NOMO-1 (cell line): ENCODE measurements around the gene PKN2.

ENCODE experiments used
- DNase-seq, 2 experiments: peaks; one replicate each; lab custom pipeline; 2025; ENCODE audit not compliant: unreplicated experiment in 2 of 2; lab: John Stamatoyannopoulos, UW

PKN2 gene

DNA sequence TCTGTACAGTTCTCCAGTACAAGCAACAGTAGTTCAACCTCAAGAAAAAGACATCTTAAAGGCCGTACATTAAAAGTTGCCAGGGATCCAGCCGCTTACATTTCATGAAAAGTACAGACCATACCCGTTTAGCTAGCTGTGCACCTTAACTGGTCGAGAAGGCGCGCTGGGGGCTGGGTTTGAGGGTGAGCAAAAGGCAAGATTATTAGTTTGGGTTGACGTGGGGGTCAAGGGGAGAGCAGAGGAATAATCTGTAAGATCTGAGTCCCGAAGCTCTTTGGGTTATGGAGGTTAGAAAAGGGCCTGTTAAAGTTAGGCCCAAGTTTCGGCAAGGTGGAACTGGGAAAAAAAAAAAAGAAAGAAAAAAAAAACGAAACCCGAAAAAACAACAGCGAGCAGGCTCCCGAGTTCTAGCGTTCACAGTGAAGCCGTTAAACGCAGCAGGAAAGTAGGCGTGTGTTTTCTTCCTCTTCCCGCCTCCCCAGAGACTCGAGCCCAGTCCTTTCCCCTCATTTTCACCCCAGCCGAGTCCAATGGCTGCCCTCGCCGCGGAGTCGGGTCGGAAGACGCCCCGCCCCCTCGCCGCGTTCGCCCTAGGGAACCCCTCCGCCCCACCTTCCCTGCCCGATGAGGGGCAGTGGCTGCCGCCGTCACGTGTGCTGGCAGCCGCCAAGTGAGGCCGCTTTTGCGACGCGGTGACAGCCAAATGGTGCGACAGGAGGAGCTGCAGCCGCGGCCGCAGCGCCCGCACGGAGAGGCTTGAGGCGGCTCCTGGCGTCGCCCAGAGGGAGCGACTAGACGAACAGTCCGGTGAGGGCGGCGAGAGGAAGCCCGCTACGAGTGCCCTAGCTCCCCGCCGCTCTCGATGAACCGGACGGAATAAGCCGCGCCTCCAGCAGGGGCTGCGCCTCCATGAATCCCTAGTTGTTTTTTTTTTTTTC lies at the start of gene PKN2:
TSS of gene PKN2 (plus strand) at position 733 of the 941 bp plus-strand sequence. CDS start 308 bp downstream, outside the sequence.
- peak; percentile 98 for DNase-seq

DNA sequence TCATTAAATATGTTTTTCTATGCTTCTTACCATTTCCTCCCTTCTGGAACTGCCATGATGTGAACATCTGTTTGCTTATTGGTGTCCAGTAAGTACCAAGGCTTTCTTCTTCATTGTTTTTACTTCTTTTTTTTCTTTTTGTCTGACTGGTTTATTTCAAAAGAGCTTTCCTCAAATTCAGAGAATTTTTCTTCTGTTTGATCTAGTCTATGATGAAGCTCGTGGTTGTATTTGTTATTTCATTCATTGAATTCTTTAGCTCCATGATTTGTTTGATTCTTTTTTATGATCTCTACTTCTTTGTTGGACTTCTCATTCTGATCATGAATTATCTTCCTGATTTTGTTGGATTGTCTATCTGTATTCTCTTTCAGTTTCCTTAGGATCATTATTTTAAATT lies 49.5 kb upstream of the PKN2 start:
- no peak for DNase-seq

DNA sequence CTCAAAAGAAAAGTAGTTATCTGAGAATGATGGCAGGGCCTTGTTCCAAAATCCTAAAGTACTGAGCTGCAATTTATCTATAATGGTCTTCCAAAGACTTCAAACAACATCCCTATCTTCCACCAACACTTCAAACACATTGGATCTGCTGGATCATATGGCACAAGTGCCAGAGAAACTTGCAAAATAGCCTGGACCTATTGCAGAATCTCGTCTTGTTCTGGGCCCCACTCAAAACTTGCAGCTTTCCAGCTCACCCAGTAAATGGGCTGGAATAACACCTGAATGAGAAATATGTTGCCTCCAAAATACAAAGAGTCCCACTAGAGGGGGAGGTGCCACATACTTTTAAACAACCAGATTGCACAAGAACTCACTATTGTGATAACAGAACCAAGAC lies 44.0 kb upstream of the PKN2 start:
- DNase-seq, result no peak

DNA sequence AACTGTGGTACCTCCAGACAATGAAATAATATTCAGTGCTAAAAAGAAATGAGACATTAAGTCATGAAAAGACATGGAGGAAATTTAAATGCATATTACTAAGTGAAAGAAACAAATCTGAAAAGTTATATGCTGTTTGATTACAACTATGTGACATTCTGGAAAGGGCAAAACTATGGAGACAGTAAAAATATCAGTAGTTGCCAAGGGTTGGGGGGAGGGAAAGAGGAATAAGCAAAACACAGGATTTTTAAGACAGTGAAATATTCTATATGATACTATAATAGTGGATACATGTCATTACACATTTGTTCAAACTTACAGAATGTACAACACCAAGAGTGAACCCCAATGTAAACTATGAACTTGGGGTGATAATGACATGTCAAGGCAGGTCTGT lies 38.2 kb upstream of the PKN2 start:
- no peak for DNase-seq

DNA sequence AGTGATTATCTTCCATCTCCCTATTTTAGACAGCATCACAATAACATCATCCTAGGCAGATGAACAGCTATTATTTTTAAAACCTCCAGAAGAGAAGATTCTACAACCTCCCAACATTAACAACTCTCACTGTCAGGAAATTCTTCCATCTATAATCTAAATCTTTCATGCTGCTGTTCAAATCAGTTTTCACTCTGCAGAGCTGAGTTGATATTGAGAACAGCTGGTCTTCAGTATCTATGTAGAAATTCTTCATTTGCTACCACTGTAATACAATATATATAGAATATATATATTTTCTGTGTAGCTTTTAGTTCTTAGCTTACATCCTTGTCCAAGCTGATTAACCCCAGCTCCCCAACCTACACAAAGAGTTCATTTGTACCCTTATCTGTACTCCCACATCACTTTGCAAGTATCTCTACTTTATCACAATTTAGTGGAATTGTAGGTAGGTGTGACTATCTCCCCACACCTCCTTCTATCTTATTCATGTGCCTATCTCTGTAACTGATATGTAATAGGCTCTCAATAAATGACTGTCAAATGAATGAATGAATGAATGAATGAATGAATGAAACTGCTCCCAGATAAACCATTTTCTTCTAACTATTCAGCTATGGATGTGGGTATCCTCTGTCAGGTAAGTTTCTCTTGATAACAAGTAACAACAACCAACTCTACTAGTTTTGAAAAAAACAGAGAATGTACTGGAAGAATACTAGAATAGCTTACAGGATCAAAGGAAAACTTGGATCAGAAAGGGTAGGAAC lies 37.4 kb upstream of the PKN2 start:
- no peak for DNase-seq

DNA sequence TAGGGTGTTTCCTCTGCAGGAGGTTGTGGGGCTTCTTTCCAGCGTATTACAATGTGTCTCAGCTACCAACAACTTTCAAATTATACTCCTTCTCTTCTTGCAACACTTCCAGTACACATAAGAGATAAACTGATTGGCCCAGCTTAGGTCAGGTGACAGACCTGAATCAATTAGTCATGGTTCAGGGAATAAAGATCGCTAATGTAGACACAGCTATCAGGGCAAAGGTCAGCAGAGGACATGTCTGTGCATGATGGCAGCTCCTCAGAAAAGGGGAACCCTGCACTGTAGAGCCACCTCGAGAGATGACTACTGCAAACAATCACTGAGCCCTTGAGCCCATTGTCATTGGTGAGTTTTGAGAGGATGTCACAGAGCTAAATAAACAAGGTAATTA lies 36.8 kb upstream of the PKN2 start:
- DNase-seq, result peak; percentile 59 to 89

DNA sequence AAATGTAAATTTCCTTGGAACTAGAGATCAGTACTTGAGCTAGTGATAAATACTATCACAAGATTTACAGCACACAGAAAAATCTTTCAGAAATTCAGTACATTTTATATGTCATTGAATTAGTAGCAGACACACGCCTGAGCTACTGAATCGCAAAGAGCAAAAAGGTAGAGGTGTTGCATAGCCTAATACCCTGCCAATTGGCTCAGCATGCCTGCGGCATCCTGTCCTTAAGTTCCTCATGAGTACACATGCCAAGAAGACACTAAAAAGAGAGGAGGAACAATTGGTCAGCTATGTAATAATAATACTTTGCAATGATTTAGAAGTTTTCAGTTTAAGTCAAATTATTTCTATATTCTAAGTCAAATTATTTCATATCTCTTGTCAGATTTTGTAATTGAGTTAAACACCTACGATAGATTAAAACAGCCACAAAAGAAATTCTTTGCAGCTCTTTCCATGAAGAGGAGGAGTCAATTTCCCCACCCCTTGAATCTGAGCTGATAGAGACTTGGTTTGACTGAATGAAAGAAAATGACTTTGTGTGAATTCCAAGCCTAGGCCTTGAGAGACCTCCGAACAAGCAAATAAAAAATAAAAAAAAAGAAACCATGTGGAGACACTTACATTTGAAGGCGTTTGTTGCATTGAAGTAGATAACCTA lies 36.2 kb upstream of the PKN2 start:
- DNase-seq, result no peak

DNA sequence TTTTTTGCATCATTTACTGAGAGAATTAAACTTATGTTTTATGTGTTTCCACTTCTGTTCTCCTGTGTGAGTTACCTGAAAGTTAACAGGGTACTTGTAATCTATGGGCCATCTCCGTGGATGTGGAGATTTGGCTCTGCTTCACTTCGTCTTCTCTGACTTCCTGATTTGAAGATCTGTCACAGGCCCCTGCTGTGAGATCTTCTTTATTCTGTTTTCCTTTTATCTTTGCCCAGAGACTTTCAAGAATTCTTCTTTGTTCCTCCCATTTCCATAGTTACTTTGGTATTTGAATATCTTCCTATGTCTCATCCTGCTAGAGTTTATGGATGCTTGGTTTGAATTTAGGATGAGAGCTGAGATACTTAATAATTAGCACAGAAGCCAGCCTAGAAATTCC lies 35.4 kb upstream of the PKN2 start:
- DNase-seq, result no peak

DNA sequence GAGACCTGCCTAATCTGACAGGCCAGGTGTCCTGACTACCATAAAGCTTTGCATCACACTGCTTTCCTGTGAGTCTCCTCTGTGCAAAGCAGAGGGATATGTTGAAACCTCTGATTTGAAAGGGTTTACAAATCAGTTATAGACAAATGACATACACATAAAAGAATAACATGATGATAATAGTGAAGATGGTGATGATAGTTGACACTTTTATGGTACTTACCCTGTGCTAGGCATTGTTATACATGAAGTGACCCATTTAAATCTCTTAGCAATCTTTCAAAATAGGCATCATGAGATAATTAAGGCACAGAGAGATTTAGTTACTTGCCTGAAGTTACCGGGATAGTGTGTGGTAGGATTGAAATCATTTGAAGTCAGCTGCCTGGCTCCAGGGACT lies 34.1 kb upstream of the PKN2 start:
- no peak for DNase-seq

DNA sequence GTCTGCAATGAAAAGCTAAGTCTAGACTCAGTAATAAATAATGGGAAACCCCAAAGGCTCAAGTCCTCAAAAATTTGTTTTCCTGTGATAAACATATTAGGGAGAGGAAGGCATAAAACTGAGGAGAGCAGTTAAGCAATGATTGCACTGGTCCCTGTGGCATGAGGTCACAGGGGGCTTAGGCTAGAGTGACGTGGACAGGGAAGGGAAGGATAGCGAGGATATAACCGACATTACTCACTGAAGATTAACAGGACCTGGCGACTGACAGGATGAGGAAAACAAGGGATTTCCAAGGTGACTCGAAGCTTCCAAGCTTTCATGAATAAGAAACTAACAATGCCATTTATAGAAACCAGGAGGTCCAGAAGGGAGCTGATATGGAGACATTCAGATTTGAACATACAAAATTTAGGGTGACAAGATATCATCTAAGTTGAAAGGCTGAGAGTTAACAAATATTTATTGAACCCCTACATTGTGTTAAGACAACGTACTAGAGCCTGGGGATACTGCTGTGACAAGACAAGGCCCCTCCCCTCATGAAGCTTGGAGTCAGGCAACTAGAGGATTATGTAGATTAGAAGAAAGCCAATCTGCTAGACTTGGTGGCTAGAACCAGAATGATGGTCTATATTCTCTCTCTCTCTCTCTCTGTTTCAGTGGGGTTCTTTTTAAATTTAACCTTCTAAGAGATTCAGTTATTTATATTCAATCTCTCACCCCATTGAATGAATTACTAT lies 33.2 kb upstream of the PKN2 start:
- DNase-seq, result no peak

DNA sequence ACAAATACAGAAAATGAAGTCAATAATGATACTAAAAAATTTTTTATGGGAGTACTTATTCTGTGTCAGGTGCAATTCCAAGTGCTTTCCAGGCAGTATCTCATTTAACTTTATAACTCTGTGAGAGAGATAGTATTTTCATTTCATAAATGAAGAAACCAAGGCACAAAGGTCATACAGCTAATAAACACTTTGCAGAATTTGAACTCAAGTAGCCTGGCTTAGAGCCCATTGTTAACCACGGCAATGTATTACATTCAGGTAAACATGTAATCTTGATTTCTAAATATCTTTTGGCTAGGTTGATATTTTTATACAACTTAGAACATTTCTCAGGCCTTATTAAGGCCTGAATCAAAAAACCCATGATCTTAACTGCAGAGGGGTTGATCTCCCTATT lies 28.9 kb upstream of the PKN2 start:
- DNase-seq, result no peak

DNA sequence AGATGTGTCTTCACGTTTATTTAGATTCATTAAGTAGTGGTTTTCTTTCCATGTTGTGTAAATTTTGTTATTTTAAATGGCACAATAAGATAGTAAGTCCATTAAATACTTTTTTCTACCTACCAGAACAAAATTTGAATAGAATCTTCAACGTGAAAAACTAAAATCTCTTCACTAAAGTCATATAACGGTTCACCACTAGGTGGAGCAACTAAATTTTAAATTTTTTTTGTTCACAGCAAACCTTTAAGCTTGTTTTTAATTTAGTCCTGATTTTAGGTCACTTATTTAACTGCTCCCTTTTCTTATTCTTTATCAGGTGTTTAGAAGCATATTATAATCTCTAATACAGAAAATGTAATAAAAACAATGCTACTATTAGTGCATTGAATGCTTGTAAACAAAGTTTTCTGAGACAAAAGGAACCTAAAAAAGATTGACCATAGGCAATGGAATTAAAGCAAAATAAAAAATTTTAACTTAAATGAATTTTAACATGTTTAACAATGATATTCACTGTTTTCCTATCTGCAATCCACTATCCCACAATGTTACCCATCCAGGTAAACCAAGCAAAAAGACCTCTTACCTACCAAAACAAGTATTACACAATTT lies 28.3 kb upstream of the PKN2 start:
- DNase-seq, result peak in 1 of 2 experiments; percentile 41

DNA sequence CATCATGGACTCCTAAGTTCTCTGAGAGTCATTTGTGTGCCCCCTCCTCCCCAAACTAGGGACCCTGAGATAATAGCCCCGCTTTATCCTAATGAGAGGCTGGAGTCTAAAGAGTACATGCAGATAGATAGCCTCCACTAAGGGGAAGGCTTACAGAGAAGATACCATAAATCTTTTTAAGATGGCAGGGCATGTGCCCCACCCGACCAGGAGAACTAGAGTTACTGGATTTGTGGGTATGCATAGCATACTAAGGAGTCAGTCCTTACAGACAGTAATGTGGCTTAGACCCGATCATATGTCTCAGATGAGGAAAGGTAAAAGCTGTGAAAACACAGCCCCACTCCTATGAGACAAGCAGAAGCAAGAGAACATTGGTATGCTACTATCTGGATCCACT lies 25.7 kb upstream of the PKN2 start:
- no peak for DNase-seq

DNA sequence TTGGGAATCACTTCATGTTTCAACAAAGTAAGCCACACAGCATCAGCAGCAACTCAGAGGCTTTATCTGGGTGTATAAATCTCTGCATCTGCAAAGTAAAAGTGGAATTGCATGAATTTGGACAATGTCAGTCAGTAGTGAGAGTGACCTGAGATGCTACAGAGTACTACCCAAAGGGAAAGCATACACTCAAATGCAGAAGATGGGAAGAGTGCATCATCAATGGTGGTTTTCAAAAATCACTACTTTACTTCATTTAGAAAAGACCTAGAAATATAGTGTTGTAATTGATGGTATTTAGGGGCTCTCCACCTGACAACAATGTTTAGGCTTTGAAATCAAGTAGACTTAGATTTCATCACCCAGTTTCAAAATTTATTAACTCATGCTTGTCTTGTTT lies 24.5 kb upstream of the PKN2 start:
- DNase-seq, result no peak

DNA sequence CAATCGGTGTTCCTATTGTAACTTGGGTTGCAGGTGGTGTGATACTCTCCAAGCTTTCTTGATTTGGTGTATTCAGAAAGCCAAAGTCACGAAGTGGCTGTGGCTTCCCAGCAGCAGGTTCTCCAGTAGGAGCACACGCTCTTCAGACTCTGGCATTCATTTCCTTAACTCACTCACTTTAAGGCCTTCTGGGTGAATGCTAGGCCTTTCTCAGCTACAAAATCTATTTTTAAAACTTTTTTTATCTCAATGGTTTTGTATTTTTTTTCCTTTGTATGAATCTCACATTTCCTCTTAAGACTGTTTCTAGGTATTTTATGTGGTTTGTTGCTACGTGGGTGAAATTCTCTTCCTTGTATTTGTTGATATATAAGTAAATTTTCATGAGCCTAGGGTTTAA lies 22.9 kb upstream of the PKN2 start:
- no peak for DNase-seq

DNA sequence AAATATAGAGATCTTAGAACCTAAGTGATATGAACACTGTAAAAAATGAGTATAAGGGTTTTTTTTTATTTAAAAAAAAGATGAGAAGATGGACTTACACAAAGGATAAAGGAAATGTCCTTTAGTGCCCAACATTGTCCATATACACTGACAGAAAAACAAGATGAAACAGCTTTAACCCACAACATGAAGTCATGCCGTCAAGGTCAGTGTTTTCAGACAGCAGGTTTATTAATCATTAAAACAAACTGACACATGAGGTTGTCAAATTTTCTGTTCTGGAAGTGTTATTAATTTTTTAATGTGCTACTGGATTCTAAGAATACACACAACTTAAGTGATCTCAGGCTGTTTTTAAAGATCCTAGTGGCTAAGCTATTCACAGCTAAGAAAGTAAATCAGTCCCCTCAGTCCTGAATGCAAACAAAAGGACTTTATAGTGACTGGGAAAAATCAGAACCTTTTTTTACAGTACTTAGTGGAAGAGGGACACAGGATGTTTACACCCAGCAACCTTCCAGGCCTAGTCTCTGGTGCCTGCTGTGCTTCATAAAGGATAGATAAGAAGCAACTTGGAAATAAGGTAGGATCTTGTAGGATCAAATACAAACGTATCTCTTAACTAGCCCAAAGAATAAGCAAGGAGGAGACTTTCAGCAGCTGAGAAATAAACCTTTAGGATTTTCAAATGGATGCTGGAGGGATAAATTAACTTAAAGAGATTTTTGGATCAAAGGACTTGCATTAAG lies 21.9 kb upstream of the PKN2 start:
- DNase-seq, result no peak

DNA sequence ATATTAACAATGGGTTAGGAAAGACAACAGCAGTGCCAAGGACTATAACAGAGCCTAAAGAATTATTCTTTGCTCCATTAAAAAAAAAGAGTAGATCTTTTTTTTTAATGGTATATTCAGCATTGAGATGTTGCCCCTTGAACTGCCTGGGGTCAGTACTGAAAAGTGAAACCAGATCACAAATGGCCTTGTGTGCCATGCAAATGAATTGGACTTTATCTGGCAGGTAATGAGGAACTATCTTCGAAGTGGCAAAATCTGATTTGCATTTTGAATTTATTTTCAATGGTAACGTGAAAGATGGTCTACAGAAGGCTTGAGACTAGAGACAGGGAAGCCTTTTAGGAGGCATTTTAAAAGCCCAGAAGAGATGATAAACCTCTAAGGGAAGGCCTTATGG lies 21.4 kb upstream of the PKN2 start:
- DNase-seq, result no peak

DNA sequence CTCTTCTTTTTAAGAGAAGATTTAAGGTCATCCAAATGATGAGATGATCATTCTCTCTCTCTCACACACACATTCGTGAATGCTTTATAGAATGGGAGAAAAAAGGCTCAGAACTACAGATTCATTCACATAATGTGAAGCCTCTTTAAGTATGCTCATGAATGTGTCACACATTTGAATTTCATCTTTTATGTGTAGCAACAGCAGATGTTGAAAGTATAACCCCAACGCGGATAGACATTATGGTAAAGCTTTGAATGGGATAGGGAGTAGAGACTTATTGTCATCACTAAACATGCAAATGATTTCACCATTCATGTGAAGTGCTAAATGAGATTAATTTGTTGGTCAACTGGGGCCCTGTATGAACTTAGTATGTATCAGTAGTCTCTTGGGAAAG lies 15.7 kb upstream of the PKN2 start:
- DNase-seq, result no peak

DNA sequence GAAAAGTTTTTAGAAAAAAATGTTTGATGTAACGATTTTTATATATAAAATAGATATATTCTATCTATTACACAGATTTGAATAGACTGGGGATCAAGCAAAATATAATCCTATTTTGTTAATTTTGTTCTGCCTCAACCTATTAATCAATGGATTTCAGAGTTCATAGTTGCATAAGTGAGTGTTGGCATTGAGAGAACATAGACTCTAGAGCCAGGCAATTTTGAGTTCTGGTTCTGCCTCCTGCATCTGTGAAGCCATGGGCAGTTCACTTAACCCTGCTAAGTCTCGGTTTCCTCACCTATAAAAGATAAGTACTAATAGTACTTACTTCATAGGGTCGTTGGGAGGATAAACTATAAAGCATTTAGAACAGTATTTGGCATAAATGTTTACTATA lies 13.6 kb upstream of the PKN2 start:
- DNase-seq, result no peak

DNA sequence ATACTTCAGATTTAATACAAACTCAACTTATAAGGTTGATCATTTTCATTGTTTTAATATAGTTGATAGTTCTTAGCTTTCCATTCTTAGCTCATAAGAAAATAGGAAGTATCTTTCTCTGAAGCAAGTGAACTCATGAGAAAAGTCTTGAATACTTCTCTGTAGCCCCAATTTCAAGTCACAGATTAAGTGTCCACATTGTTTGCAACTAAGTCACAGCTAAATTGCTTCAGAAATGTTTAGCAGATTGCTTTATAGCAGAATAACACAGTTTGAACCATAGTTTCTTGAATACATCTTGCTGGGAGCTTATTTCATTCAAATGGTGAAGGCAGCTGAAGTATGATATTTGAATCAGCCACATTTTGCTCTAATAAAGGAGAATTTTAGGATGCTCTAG lies 10.6 kb upstream of the PKN2 start:
- DNase-seq, result no peak
